Measurements from ENCODE around the gene ZG16.

DNA sequence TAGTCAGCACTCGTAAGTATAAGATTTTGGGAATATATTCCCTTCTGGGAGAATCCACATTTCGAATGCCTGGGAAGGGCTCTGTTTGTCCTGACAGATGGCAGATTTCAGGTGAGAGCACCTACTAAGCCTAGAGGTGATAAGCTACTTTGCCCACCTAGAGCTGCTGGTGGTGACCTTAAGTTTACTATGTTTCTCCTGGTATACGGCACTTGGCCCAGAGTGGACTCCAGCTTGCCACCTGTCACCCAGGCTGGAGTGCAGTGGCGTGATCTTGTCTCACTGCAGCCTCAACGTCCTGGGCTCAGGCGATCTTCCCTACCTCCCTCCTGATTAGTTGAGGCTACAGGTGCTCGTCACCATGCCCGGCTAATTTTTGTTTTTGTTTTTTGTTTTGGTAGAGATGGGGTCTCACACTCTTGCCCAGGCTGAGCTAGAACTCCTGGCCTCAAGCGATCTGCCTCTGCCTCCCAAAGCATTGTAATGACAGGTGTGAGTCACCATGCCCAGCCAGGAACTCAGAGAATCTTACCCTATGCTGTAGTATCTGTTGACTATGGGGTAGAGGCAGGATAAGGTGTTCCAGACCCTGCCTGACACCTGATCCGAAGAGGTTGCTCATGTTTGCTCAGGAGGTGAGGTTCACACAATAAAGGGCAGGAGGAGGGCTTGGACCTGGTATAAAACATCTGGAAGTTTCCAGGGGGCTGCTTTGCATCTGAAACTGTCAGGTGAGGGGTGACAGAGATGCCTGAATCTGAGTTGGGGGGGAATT, at the start of gene ZG16:
- TF ChIP-seq, protein P1, sequence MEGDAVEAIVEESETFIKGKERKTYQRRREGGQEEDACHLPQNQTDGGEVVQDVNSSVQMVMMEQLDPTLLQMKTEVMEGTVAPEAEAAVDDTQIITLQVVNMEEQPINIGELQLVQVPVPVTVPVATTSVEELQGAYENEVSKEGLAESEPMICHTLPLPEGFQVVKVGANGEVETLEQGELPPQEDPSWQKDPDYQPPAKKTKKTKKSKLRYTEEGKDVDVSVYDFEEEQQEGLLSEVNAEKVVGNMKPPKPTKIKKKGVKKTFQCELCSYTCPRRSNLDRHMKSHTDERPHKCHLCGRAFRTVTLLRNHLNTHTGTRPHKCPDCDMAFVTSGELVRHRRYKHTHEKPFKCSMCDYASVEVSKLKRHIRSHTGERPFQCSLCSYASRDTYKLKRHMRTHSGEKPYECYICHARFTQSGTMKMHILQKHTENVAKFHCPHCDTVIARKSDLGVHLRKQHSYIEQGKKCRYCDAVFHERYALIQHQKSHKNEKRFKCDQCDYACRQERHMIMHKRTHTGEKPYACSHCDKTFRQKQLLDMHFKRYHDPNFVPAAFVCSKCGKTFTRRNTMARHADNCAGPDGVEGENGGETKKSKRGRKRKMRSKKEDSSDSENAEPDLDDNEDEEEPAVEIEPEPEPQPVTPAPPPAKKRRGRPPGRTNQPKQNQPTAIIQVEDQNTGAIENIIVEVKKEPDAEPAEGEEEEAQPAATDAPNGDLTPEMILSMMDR (IDR thresholded peaks at IDR 0.05; ENCODE audit: poor library complexity) = no peak
- no peak for TF ChIP-seq EZH2 (IDR thresholded peaks at IDR 0.05; ENCODE audit: borderline replicate concordance)
